ENCODE data around the gene SIK3.

Gene SIK3

DNA sequence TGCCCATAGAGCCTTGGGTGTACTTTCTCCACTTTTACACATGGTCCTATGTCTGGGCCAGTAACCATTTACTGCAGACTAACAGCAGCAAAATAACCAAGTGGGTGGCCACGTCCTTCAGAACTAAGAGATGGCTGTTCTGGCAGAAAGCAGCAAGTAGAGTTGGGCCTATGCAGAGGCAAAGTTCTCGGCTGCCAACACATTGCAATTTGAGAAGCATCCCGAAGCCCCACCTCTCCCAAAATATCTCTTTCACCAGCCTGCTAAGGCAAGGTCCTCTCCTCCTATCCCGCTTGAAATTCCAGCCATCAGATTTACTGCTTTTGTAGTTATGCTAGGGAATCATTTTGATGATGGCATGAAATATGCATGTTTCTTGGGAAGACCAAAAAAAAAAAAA, 142.3 kb downstream of the SIK3 start:
- DNase-seq: no peak

DNA sequence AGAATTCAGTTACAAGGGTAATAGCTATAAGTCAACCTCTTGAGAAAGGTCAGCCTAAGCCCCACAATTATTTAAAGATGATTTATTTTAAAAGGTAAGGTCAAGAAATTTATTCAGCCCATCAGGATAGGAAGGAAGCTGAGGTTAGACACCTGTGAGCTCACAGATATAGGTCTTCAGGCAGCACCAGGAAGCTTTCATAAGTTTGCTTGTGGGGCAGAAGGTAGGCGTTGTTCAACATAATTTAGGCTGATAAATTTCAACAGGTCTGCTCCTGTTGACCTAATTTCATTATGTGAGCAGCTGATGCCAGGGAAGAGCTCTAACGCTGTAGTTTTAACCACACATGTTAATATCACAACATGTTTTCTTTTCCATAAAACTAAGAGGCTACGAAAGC, 142.7 kb downstream of the SIK3 start:
- no peak for DNase-seq

DNA sequence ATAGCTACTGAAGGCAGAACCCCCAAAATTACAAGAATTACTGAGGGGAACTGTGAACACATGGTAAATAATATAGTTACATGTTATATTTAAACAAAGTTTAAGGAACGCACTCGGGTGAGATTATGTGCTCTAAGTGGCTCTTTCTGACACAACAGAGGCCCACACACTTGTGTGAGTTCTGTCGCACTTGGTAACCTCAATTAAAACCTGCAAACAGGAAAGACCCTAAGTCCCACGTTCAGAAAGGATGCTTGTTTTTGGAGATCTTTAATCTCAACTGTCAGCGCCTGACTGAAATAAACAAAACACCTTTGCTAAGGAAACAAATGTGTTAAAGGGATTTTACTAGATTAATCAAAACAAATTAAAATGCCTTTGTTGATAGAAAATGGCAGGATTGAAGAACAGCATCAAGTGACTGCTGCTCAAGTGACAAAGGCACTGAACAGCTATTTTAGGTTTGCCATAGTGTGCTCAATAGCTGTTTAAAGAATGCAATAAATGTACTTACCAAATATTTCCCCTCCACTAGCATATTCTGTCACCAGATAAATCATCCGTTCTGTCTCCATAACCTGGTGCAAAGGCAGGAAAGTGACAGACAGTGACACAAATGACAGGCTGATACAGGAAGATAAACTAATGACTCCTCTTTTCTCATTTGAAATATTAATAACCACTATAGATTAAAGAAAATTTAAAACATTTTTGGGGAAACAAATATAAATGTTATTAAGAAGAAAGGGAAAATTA, 144.5 kb downstream of the SIK3 start:
- DNase-seq: no peak

DNA sequence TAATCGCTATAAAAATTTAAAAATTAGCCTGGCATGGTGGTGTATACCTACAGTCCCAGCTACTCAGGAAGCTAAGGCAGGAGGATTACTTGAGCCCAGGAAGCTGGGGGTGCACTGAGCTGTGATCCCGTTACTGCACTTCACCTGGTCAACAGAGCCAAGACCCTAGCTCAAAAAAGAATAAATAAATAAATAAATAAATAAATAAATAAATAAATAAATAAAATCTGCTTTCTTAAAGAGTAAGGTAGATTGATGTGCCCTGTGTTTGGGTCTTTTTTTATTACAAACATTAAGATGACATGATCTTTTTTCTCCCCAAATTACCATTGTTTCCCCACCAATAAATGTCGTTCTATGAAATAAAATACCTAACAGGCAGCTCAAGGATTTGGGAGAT, 146.5 kb downstream of the SIK3 start:
- no peak for DNase-seq

DNA sequence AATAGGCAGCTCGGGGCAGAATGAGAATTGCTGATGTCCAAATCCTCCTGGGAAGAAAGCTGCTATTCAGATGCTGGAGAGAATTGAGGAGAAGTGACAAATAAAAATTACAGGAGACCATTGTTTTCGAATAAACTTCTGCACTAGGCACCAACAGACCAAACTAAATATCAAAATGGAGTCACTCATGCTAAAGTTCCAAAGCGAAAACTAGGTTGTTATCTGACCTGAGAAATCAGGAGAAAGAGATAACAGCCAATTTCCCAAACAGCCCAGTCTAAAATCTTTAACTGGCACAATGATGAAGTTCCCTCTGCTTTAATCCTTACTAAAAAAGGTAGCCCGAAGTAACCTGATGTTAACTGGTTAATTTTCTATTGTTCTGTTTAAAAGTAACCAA, 148.0 kb downstream of the SIK3 start:
- no peak for DNase-seq

DNA sequence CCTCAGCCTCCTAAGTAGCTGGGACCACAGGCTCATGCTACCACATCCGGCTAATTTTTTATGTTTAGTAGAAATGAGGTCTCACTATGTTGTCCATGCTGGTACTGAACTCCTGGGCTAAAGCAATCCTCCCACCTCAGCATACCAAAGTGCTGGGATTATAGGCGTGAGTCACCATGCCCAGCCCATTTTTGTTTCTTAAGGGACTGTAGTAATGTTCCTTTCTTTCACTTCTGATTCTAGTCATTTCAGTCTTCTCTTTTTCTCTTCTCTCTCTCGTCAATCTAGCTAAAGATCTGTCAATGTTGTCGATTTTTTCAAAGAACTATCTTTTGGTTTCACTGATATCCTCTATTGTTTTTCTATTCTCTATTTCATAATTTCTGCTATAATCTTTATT, 149.8 kb downstream of the SIK3 start:
- no peak for DNase-seq

DNA sequence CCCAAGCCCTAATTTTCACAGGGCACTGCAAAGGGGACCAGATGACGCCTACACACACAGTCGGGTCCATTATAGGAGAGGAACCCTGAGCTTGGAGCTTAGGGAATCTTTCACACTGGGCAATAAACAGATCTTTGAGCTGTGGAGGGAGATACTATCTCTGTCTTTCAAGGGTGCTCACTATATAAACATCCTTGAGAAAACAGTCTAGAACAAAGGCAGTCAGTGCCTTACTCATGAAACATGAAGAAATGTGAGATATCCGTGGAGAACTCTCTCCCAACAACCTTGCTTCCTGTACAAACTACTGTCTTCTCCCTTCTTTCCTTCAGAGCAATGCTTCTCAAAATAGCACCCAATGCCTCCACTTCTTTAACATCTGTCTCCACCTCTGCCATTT, 151.8 kb downstream of the SIK3 start:
- no peak for DNase-seq

DNA sequence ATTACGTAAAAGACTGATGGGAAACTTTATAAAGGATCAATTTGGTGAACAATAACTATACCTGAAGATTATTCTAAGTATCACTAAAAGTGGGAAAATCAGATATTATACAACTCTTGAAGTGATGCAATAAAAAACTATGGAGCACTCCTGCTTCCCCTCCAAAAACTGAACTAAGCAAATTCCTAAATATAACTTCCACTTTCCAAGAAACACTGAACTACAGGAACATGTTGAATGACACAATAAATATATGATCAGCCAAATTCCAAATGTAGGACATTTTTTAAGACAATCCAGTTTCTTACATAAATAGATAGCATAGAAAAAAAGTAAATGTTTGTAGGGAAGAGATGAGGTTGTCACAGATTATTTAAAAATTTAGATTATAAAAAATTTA, 158.7 kb downstream of the SIK3 start:
- DNase-seq: no peak

DNA sequence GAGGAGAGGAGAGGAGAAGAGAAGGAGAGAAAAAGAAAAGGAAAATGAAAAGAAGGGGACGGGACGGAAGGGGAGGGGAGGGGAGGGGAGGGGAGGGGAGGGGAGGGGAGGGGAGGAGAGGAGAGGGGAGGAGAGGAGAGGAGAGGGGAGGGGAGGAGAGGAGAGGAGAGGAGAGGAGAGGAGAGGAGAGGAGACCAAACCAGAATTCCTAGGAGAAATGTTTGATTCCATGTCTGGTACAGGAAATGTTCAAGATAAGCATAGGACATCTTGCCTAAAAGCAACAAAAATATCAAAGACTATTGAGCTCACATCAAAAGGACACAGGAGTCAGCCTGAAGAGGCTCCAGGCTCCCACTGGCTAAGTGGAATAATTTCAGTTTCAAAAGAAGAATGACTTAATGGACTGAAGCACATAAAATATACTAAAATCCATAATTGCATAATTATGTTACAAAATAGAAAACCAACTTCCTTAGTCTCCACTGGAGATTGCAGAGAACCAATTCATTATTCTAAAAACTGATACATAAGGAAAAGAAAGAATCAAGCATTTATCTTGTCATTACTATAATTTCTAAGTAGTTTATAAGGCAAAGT, 159.7 kb downstream of the SIK3 start:
- no peak for DNase-seq

DNA sequence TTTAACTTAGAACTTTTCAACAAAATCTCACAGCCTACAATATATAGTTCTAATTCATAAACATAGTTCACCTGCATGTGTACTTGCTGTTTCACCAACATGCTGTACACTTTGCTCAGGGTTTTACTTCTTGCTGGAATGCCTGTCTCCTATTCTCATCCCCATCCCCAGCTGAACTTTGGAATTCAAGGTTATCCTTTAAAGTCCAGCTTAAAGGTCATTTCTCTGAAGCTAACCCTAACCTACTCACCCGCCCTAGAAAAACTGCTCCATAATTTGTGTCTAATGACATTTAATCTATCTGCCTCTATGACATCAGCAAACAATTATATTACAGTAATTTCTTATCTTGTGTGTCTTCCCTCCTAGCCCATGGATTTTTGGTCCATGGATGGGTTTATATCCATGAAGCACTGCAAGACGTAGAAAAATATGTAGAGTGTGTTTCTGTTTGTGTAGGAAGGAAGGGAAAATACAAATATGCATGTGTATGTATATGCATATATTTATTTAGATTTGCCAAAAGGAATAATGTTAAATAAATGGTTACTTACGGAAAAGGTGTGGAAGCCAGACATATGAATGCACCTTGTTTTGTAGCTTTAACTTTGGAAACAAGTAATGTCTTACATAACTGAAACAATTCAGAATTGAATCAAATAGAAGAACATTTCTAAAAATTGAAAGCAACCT, 161.3 kb downstream of the SIK3 start:
- DNase-seq: no peak

DNA sequence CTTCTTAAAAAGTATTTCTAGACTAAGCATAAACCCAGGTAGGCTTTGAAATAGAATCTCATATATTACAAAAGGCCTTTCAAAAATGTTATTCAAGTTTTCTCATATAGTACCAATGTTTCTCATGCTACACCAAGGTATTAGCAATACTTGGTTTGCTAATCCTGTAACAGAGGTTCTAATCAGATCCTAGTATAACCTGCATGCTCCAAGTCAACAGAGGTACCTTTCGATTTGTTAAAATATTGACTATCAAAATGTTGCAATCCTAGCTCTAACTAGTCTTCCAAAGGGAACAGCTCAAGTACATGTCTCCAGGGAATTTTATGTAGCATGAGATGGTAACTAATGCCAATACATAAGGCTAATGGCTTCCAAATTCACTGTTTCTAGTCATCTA, 162.7 kb downstream of the SIK3 start:
- DNase-seq: no peak

DNA sequence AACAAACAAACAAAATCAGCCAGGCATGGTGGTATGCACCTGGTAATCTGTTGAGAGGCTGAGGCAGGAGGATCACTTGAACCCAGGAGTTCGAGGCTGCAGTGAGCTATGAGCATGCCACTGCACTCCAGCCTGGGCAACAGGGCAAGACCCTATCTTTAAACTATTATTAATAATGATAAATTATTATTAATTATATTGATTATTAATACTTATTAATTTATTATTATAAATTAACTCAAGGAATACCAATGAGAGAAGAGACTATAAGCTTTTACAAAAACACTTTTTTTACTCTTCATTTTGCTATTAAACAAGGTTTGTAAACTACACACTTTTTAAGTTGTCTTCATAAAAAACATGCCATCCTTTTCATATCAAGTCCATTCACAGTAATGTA, 163.1 kb downstream of the SIK3 start:
- no peak for DNase-seq

DNA sequence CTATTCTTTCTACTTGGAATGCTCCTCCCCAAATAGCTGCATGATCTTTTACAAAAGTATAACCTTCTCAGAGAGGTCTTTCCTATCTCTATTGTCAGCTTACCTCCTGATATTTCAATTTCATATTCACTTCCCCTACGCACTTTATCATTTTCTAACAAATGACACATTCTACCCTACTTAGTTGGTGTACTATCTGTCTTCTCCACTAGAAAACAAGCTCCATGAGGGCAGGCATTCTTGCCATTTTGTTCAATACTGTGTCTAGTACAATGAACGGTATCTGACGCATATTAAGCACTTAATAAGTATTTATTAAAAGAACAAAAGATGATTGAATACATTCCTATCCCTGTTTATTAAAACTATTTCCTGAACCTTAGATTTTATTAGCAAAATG, 164.3 kb downstream of the SIK3 start:
- DNase-seq: no peak

DNA sequence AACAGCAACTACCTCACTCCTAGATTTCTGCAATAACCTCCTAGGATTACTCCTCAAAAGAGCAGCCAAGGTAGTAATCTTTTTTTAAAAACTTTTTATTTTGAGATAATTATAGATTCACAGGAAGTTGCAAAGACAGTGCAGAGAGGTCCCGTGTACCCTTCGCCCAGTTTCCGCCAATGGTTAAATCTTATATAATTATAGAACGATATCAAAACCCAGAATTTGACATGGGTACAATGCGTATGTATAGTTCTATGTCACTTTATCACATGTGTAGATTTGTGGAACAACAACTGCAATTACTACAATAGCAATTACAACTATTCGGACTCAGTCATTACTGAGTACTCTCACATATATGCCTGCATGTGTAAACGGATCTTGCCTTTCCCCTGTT, 166.0 kb downstream of the SIK3 start:
- DNase-seq: no peak

DNA sequence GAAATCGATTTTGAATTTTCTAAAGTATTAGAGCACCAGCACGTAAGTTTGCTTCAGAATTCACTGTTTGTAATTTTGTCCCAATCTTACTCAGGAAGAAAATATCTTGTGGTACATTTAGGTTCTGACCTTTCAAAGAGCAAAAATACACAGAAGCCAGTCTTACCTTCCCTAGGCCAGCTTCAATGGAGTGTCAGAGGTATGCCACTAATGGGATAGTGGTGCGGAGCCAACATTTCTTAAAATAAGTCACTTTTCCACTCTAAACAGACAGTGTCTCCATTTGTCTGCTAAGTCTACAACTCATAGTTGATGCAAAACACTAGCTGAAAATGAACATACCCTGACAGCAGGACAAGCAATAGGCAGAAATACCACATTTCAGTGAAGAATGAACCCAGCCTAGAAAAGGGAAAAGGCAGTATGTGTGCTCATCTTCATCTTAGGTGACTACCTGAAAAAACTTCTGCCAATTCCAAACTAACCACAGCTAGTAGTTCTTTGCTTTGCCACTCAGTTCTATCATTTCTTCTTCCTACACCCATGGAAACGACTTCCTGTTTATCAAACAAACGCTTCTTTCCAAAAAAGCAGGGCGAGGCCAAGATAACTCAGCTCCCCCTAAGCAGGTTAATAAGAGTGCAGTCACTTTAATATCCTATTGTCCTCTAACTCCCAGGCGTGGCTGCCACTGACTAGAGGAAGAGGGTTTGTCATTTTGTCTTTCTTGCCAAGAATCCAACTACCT, 166.8 kb downstream of the SIK3 start:
- DNase-seq: no peak

DNA sequence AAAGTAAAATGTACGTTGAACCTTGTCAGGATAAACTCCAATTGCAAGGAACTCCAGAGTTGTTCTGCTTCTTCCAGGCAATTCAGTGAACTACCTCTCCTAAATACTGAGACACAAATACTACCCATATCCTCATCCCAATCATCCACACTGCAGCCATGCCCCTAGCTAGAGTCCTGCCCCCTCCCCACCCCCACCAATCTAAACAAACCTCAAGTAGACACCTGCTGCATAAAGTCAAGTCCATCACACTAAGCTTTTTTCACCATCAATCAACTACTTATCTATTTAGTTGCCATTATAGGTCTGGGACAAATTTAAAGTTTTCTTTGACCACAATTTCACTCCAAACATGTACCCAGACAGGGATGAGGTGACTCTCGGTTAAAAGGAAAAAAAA, 167.6 kb downstream of the SIK3 start:
- DNase-seq: no peak

DNA sequence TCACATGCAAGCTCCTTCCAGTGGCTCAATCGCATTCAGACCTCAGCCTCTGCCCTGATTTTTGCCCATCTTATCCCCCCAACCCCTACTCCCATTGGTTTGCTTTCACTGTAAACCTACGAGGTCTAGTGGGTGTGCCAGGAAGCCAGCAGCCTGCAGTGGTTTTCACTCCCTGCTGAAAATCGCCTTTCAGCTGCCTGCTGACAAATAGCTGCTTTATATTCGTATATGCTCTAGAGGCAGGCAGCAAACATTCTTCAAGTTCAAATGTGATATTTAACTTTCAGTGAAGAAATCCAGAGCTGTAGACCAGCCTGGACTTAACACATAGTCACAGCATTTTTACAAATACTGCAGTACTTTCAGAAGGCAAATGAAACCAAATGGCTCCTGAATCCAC, 168.1 kb downstream of the SIK3 start:
- DNase-seq: no peak

DNA sequence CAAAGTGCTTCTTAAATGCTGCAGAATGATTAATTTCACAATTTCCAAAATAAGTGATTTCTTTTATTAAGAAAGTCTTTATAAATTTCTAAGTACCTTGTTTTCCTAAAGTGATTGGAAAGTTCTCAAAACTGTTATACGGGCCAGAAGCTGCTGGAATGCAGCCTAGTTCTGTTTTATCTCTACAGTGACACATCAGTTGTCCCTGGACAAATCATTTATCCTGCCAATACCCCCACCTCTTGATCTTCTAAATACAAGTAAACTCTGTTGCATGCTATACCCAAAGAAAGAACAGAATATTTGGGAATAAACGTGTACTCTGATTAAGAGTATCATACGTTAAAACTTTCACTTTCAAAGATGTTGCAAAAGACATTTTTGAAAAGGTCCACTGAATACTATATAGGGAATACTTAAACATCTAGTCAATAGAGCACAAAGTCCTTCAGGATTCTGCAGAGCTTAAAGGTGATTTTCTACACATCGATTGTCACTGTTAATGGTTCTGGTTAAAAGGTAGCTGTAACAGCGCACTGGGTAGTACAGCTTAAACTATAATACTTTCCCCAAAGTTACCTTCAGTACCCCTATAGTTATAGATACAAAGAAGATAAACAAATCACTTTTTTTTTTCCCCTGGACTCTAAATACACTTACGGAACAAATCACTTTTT, 168.7 kb downstream of the SIK3 start:
- no peak for DNase-seq

DNA sequence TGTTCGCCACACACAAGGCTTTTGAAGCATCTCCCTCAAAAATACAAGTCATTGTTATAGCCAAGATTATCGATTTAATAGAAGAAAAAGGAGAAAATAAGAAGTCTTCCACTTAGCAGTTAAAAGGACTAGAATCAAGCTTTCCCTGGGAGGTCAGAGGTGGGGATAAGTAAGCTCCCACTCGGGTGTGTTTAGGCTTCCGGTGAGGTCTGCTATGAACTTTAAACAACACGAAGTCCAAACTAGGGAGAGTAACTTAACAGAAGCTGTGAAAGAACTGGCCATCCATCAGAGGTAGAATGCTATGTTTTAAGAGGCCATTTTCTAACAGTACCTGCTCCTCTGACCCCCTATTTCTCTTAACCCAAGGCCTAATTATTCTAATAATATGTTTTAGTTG, 169.4 kb downstream of the SIK3 start:
- no peak for DNase-seq

DNA sequence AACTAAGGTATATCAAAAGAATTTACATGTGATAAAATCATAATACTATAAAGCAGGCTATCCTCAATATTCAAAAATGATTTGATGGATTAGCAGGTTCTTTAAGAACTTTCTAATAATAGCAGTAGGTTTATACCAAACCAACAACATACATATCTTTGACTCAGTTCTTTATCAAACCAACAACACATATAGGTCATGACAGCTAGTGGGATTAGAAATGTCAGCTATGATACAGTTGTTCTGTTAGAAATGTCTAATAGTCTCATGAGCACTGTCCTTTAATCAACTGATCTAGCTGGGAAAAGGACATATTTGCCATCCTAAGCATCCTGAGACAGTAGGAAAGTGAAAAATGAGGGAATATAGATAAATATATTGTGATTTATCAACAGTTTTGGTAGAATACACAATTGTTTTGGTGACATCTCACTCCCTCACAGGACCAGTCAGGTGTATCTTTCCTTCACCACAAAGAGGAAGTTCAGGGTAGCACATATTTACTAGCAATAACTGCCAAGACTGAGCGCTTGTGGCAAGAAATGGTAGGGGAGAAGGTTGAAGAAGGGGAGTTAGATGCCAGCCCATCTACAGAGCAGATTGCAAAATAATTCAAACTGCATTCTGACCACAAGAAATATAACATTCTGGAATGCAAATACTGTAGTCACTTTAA, 170.0 kb downstream of the SIK3 start:
- DNase-seq: no peak

DNA sequence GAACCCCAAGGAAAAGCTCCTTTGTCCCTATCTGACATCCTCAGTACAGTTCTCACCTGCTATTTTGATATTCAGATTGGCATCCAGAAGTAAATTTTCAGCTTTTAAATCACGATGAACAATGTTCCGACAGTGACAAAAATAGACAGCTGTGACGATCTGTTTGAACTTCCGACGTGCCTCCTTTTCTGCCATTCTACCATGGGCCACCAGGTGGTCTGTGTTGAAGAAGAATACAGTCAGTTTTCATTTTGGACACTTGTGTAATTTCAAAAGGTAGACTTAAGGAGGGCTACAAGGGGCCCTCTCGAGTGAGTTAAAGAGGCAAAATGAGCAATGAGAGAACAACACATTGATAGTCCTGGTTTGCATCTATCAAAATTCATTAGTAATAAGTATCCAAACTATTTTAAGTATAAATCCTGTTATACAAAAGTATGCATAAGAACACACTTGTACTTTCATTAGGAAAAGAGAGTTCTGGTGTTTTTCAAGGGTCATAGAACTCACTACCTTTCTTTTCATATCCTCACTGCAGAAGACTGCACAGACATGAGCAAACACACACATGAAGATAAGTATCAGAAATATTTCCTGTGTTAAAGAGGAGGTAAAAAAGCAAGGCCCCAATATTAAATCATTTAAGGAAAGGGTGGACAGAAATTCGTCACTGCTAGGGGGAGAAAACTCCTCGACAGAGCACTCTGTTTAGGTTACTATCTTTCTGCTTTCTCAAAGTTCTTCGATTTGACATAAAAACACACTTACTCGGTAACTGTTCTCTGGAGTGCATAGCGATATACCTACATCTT, 170.9 kb downstream of the SIK3 start:
- DNase-seq: no peak

DNA sequence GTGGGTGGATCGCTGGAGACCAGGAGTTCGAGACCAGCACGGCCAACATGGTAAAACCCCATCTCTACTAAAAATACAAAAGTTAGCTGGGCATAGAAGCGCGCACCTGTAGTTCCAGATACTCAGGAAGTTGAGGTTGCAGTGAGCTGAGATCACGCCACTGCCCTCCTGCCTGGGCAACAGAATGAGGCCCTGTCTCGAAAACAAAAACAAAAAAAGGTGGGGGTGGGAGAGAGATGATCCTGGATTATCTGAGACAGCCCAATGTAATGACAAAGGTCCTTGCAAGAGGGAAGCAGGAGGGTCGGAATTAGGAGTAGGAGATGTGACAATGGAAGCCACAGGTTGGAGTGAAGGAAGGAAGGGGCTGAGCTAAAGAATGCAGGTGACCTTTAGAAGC, 173.2 kb downstream of the SIK3 start:
- no peak for DNase-seq

Measured in DMS79 treated with DMSO at 0.1 percent for 48 hours (cell line).